Adipocyte (in vitro differentiated cells): ENCODE results near the gene CLCN7.

ENCODE experiments used
- DNase-seq: peaks from one replicate; pipeline ENCODE4 v3.0.0-alpha.2; 2015; ENCODE audit warnings: low read depth
- H3K27me3 ChIP-seq: replicated peaks from 2 replicates; pipeline ENCODE4 v1.7.0; 2013; ENCODE audit warnings: mild to moderate bottlenecking, low read length, moderate library complexity; ENCODE audit not compliant: control insufficient read depth, insufficient read depth
- H3K36me3 ChIP-seq: 2 replicates; pipeline ENCODE4 v1.7.0; 2013; ENCODE audit warnings: low read length, mild to moderate bottlenecking, moderate library complexity; ENCODE audit not compliant: control insufficient read depth, insufficient read depth, severe bottlenecking
- H3K4me1 ChIP-seq: 2 replicates; pipeline ENCODE4 v1.7.0; 2013; ENCODE audit warnings: mild to moderate bottlenecking, low read length, moderate library complexity; ENCODE audit not compliant: control insufficient read depth, insufficient read depth
- H3K4me3 ChIP-seq: 2 replicates; pipeline ENCODE4 v1.7.0; 2013; ENCODE audit warnings: mild to moderate bottlenecking, low read length, moderate library complexity
- H3K9ac ChIP-seq: 2 replicates; pipeline ENCODE4 v1.7.0; 2013; ENCODE audit warnings: mild to moderate bottlenecking, low read length, moderate library complexity
- H3K9me3 ChIP-seq: 2 replicates; pipeline ENCODE4 v1.7.0; 2013; ENCODE audit warnings: mild to moderate bottlenecking, low read length, moderate library complexity; ENCODE audit not compliant: control insufficient read depth

The CLCN7 gene

DNA sequence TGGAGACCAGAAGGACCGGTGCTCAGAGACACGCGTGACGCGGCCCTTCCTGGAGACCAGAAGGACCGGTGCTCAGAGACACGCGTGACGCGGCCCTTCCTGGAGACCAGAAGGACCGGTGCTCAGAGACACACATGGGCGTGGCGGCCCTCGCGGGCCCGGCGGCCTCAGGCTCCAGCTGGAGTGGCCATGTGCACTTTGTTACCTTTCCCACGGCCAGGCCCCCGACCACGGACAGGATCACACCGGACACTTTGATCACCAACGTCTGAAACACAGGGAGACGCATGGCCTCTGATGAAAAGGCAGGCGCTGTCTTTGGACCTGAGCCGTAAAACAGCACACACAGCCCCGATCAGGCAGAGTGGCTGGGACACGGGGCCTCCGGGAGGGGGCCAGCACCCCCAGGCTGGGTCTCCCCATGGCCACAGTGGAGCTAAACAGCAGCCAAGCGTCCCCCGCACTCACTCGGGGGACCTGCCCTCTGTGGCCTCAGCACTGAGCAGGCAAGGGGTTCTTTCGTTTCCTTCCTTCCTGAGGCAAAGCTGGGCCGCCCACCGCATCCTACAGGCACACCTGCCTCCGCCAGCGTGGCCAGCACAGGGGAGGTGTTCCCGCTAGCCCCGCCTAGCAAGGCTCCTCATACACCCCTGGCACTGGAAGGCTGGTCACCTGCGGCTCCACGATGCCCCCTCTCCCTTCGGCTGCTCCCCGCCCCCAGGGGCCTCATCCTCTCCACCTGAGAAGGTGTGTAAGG is 17.2 kb downstream of the CLCN7 start:
- no peak overlapping the region for H3K9ac ChIP-seq
- H3K27me3 ChIP-seq, result no peaks in the 10 kb centered on the region
- no peak for DNase-seq
- H3K36me3 ChIP-seq, result peaks cover 66% of the 10 kb centered on the region
- H3K4me1 ChIP-seq, result no peaks in the 10 kb centered on the region
- H3K4me3 ChIP-seq, result no peak overlapping the region
- H3K9me3 ChIP-seq, result no peaks in the 10 kb centered on the region

DNA sequence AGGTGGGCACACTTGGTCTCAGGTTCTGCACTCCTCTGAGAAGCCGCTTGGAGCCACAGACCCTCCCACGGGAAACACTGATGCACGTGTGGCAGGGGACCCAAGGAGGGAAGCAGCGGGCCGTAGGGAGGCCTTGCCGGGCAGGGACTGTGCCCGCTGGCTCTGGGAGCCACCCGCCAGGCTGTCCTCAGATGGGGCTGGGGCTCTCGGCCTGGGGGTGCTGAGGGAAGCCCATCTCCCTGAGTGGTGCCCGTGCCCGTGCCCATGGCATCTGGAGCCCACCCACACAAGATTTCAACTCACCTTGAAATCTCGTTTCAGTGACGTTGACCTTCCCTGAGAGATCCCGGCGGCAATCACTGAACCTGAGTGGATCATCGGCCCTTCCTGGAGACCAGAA is 17.9 kb downstream of the CLCN7 start:
- no peaks in the 10 kb centered on the region for H3K4me1 ChIP-seq
- no peaks in the 10 kb centered on the region for H3K27me3 ChIP-seq
- H3K36me3 ChIP-seq, result peaks cover 72% of the 10 kb centered on the region
- H3K9ac ChIP-seq, result no peak overlapping the region
- H3K4me3 ChIP-seq, result no peak overlapping the region
- no peak for DNase-seq
- no peaks in the 10 kb centered on the region for H3K9me3 ChIP-seq

DNA sequence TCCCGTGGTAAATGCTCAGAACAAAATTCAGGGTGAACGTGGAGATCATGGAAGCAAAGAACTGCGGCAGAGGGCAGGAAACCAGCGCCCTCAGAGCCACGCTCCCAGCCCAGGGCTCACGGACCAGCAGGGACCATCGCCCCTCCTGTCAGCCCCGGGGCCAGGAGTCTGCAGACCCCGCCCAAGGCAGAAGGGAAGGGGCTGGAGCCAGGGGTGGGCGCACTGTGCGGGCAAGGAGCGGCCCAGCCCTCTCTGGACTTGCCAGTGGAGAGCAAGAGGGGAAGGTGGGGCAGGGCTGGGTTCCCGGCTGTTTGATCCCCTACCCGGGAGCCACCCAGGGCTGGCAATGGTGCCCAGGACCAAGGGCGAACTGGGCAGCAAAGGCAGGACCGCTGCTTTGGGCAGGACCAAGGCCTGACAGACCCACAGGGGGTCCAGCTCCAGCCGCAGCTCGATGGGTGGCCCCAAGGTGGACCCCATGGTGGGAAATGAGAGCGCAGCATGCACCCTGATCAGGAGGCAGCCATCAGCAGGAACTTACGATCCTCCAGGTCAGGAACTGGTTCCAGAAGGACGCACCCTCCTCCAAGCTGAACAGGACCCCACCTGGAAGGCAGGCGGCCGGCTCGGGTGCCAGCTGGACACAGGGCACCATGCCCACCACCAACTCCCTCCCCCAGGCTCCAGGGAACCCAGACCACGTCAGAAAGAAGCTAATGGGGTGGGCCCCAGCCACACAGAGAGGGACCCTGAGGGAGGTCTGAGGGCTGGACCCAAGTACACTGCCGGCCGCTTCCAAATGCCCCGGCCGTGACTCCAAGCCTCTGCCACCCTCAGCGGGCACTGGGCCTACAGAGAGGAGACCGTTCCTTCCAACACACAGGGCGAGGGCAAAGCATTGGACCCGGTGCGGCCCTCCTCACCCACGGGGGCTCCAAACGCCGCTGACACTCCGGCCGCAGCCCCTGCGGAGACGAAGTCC is 19.3 kb downstream of the CLCN7 start:
- no peaks in the 10 kb centered on the region for H3K9me3 ChIP-seq
- peaks cover 73% of the 10 kb centered on the region for H3K36me3 ChIP-seq
- H3K9ac ChIP-seq, result no peak overlapping the region
- no peaks in the 10 kb centered on the region for H3K4me1 ChIP-seq
- no peaks in the 10 kb centered on the region for H3K27me3 ChIP-seq
- DNase-seq, result no peak
- H3K4me3 ChIP-seq, result no peak overlapping the region

DNA sequence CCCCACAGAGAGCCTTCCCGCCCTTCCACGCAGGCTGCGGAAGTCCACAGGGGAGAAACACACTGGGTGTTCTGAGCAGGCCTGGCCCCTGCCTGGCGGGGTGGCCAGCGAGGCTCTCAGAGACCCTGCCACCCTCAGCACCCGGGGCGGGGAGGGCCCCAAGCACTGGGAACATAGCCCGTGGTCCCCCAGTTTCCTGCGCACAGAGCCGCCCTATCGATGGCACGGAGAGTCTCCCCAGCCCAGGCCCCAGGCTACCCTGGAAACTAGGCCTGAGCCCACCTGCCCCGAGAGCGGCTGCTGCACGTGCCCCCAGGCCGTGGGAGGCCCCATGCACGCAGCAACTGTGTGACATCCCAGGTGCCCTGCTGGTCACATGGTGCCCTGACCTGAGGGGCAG is 20.3 kb downstream of the CLCN7 start:
- no peaks in the 10 kb centered on the region for H3K9me3 ChIP-seq
- no peak for DNase-seq
- no peak overlapping the region for H3K4me3 ChIP-seq
- no peaks in the 10 kb centered on the region for H3K27me3 ChIP-seq
- peaks cover 72% of the 10 kb centered on the region for H3K36me3 ChIP-seq
- H3K9ac ChIP-seq, result no peak overlapping the region
- no peaks in the 10 kb centered on the region for H3K4me1 ChIP-seq

DNA sequence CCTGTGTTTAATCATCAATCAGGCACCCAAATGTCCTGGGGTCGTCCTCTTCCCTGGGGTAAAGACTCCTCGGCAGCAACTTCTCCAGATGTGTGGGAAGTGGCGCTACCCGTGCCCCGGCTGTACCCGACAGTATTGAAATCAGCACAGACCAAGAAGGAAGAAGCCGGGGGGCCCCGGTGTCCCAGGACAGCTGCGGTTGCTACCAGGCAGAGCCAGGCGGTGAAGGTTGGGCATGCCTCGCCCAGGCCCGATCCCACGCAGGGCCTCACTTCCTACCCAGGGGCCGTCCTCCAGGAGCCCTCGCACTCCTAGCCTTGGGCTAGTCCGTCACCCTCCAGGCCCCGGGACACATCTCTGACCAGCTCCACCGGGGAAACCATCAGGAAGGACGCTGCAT is 21.5 kb downstream of the CLCN7 start:
- no peaks in the 10 kb centered on the region for H3K9me3 ChIP-seq
- H3K9ac ChIP-seq, result no peak overlapping the region
- H3K4me3 ChIP-seq, result no peak overlapping the region
- H3K27me3 ChIP-seq, result no peaks in the 10 kb centered on the region
- peaks cover 78% of the 10 kb centered on the region for H3K36me3 ChIP-seq
- no peak for DNase-seq
- H3K4me1 ChIP-seq, result no peaks in the 10 kb centered on the region

DNA sequence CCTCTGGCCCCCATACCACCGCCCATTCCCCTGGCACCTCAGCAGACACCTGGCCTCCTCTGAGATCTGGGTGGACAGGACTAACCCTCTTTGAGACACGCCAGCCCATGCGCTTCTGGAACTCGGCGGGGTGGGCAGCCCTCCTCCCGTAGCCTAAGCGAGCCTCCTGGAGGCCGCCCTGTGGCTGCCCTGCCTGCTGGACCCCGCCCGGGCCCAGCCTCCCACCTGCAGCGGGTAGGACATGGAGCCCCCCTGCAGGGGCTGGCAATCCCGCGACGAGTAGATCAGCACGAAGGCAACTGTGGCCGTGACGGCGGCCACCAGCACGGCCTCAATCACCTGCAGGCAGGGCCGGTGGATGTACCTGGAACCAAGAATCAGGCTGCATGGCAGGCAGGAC is 22.3 kb downstream of the CLCN7 start:
- Histone ChIP-seq H3K9me3 (no peaks in the 10 kb centered on the region), H3K9ac (no peak overlapping the region), H3K36me3 (peaks cover 80% of the 10 kb centered on the region), H3K4me1 (no peaks in the 10 kb centered on the region), H3K4me3 (no peak overlapping the region), H3K27me3 (no peaks in the 10 kb centered on the region)
- DNase-seq, result no peak

DNA sequence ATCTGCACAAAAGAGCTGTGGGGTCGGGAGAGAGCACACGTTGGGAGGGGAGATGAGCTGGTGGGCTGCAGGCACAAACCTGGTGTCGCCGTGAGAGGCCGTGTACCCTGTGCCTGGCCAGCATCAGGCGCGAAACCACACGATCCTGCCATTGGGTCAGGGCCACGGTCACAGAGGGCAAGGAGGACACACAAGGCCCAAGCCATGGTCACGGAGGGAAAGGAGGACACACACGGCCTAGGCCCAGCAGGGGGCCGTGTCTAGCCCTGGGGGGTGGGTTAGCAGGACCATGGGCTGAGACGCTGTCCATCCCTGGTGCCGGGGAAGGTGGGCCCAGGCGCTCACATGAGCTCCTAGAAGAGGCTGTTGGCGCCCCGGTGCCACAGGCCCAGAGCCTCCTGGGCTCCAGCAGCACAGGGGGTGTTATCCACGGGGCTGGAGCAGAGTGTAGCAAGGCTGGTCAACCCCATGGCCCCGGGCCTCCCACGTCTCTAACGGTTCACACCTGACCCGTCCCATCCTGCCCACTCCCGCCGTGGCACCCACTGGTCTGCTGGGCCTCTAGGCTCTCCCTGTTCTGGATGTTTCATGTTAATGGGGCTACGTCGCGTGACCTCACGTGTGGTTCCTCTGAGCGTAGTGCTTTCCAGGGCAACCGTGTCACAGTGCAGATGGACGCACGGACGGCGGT is 23.0 kb downstream of the CLCN7 start:
- Histone ChIP-seq H3K36me3 (peaks cover 75% of the 10 kb centered on the region), H3K27me3 (no peaks in the 10 kb centered on the region), H3K4me1 (no peaks in the 10 kb centered on the region), H3K4me3 (no peak overlapping the region), H3K9ac (no peak overlapping the region), H3K9me3 (no peaks in the 10 kb centered on the region)
- DNase-seq, result no peak

DNA sequence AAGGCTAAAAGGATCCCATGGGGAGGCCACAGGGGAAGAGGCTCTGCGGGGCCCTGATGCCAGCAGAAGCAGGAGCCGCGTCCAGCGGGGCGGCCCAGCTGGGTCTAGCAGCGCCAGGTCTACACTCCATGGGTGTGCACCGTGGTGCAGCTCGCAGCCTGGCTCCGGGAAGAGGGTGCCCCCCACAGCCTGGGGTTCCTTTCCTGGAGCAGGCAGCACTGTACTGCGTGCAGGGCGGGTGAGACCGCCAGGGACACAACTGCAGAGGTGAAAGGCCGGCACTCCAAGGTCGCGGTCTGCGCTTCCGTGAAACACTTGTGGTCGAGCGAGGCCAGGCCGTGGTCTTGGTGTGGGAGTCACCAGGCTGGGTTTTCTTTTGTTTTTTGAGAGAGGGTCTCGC is 24.0 kb downstream of the CLCN7 start:
- H3K36me3 ChIP-seq, result peaks cover 73% of the 10 kb centered on the region
- no peak for DNase-seq
- H3K4me3 ChIP-seq, result no peak overlapping the region
- H3K27me3 ChIP-seq, result no peaks in the 10 kb centered on the region
- H3K9ac ChIP-seq, result no peak overlapping the region
- no peaks in the 10 kb centered on the region for H3K9me3 ChIP-seq
- H3K4me1 ChIP-seq, result no peaks in the 10 kb centered on the region

DNA sequence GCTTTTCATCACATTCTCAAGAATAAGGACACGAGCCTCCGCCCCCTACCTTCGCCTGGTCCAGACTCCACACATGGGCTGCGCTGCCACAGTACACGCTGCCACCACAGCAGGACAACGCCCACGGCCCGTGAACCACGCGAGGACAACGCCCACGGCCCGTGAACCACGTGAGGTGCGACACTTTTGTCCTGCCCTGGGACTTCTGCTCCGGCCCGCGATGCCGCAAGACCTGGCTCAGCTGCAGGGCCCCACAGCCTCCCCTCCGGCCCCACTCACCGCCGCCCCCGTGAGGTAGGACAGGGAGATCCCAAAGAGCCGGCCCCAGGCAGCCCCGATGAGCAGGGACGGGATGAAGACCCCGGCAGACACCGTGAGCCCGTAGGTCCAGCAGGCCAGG is 24.6 kb downstream of the CLCN7 start:
- Histone ChIP-seq H3K36me3 (peaks cover 67% of the 10 kb centered on the region), H3K9ac (no peak overlapping the region), H3K27me3 (no peaks in the 10 kb centered on the region), H3K4me1 (no peaks in the 10 kb centered on the region), H3K9me3 (no peaks in the 10 kb centered on the region), H3K4me3 (no peak overlapping the region)
- no peak for DNase-seq

DNA sequence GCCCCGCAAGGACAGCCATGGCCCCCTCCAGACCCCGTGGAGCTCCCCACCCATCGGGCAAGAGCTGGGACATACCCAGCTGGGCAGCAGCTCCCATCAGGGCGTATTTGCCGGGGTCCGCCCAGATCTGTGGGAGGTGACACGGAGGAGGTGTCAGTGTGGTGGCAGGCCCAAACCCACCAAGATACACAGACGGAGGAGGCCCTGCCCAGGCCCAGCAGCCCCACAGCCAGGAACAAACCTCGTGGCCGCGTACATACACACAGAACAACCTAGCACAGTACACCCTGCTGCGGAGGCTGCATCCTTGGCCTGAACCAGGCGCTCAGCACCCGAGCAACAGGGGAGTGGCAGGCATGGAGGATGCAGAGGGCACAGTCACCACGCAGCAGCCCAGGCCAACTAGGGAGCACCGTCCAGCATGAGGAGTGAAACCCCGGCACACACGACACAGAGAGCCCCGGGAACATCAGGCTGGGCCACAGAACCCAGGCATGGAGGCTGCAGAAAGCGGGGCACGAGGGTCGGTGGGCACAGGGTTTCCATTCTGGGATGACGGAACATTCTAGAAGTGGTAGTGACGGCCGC is 25.5 kb downstream of the CLCN7 start:
- Histone ChIP-seq H3K27me3 (no peaks in the 10 kb centered on the region), H3K9me3 (no peaks in the 10 kb centered on the region), H3K4me3 (no peak overlapping the region), H3K36me3 (peaks cover 58% of the 10 kb centered on the region), H3K4me1 (no peaks in the 10 kb centered on the region), H3K9ac (no peak overlapping the region)
- no peak for DNase-seq
